SK-N-SH treated with all-trans-retinoic acid at 6 μM for 48 hours (cell line): ENCODE measurements around the gene FHIT.

ENCODE experiments used
- ATAC-seq: fragments of 200-7000 bp; cut with Tn5 transposase; 3 replicates; pipeline ENCODE4 v1.9.1; 2020; ENCODE audit warnings: mild to moderate bottlenecking, moderate library complexity
- ARNTL ChIP-seq: fragments of 450-650 bp; formaldehyde crosslinking; IDR thresholded peaks from 2 replicates; pipeline ENCODE4 v1.5.0; 2020; ENCODE audit warnings: low read depth, mild to moderate bottlenecking, moderate library complexity, borderline replicate concordance
- BACH2 ChIP-seq: fragments of 250-450 bp; sonication (Bioruptor Pico); IDR thresholded peaks from 2 replicates; pipeline ENCODE4 v1.9.0; 2021; ENCODE audit warnings: mild to moderate bottlenecking, borderline replicate concordance
- CREB5 ChIP-seq: fragments of 250-450 bp; sonication (Bioruptor Pico); IDR thresholded peaks from 2 replicates; pipeline ENCODE4 v1.5.1; 2020; ENCODE audit warnings: low read depth, mild to moderate bottlenecking, moderate library complexity
- CSDC2 ChIP-seq: fragments of 250-450 bp; sonication (Bioruptor Pico); IDR thresholded peaks from 2 replicates; pipeline ENCODE4 v1.5.0; 2020; ENCODE audit warnings: mild to moderate bottlenecking, moderate library complexity
- CSRNP3 ChIP-seq: fragments of 250-450 bp; sonication (Bioruptor Pico); IDR thresholded peaks from 2 replicates; pipeline ENCODE4 v1.5.1; 2021; ENCODE audit warnings: mild to moderate bottlenecking, moderate library complexity
- GLIS3 ChIP-seq: fragments of 250-450 bp; sonication (Bioruptor Pico); IDR thresholded peaks from 2 replicates; pipeline ENCODE4 v1.5.0; 2020; ENCODE audit warnings: mild to moderate bottlenecking, moderate library complexity
- ISL1 ChIP-seq: fragments of 250-450 bp; sonication (Bioruptor Pico); IDR thresholded peaks from 2 replicates; pipeline ENCODE4 v2.1.2; 2022; ENCODE audit warnings: mild to moderate bottlenecking, moderate library complexity
- OSR1 ChIP-seq: fragments of 250-450 bp; sonication (Bioruptor Pico); IDR thresholded peaks from 2 replicates; pipeline ENCODE4 v1.8.0; 2022; ENCODE audit warnings: moderate library complexity, mild to moderate bottlenecking, inconsistent platforms
- PATZ1 ChIP-seq: fragments of 250-450 bp; sonication (Bioruptor Pico); IDR thresholded peaks from 2 replicates; pipeline ENCODE4 v1.8.0; 2020; ENCODE audit warnings: mild to moderate bottlenecking, moderate library complexity, borderline replicate concordance
- POU6F1 ChIP-seq: fragments of 250-450 bp; sonication (Bioruptor Pico); IDR thresholded peaks from 2 replicates; pipeline ENCODE4 v1.8.0; 2021; ENCODE audit warnings: low read depth, mild to moderate bottlenecking, moderate library complexity, borderline replicate concordance
- PPARA ChIP-seq: fragments of 250-450 bp; sonication (Bioruptor Pico); IDR thresholded peaks from 2 replicates; pipeline ENCODE4 v1.5.0; 2020; ENCODE audit warnings: mild to moderate bottlenecking, borderline replicate concordance
- RARB ChIP-seq: fragments of 250-450 bp; sonication (Bioruptor Pico); IDR thresholded peaks from 2 replicates; pipeline ENCODE4 v1.8.0; 2021; ENCODE audit warnings: mild to moderate bottlenecking, moderate library complexity
- SNAI2 ChIP-seq: fragments of 250-450 bp; sonication (Bioruptor Pico); IDR thresholded peaks from 2 replicates; pipeline ENCODE4 v1.5.0; 2020; ENCODE audit warnings: mild to moderate bottlenecking, moderate library complexity
- TCF4 ChIP-seq: fragments of 250-450 bp; sonication (Bioruptor Pico); IDR thresholded peaks from 2 replicates; pipeline ENCODE4 v1.8.0; 2021; ENCODE audit warnings: mild to moderate bottlenecking, moderate library complexity, borderline replicate concordance
- TOX ChIP-seq: fragments of 250-450 bp; sonication (Bioruptor Pico); IDR thresholded peaks from 2 replicates; pipeline ENCODE4 v1.8.0; 2021; ENCODE audit warnings: mild to moderate bottlenecking, moderate library complexity, borderline replicate concordance
- TSHZ2 ChIP-seq: fragments of 250-450 bp; sonication (Bioruptor Pico); IDR thresholded peaks from 2 replicates; pipeline ENCODE4 v1.5.0; 2020; ENCODE audit warnings: mild to moderate bottlenecking, moderate library complexity
- ZC3H10 ChIP-seq: fragments of 250-450 bp; sonication (Bioruptor Pico); IDR thresholded peaks from 2 replicates; pipeline ENCODE4 v1.5.1; 2021; ENCODE audit warnings: mild to moderate bottlenecking, moderate library complexity
- ZFP3 ChIP-seq: fragments of 250-450 bp; sonication (Bioruptor Pico); IDR thresholded peaks from 2 replicates; pipeline ENCODE4 v1.5.0; 2020; ENCODE audit warnings: mild to moderate bottlenecking, moderate library complexity
- ZFP30 ChIP-seq: fragments of 450-650 bp; formaldehyde crosslinking; IDR thresholded peaks from 2 replicates; pipeline ENCODE4 v1.5.0; 2022; ENCODE audit warnings: mild to moderate bottlenecking, moderate library complexity
- ZNF565 ChIP-seq: fragments of 450-650 bp; formaldehyde crosslinking; conservative IDR thresholded peaks from 2 replicates; pipeline ENCODE4 v1.5.0; 2020; ENCODE audit warnings: low read depth, mild to moderate bottlenecking, moderate library complexity
- ZNF70 ChIP-seq: fragments of 450-650 bp; formaldehyde crosslinking; IDR thresholded peaks from 2 replicates; pipeline ENCODE4 v1.5.0; 2020; ENCODE audit warnings: mild to moderate bottlenecking, moderate library complexity
- ZNF8 ChIP-seq: fragments of 450-650 bp; formaldehyde crosslinking; IDR thresholded peaks from 2 replicates; pipeline ENCODE4 v1.5.0; 2020; ENCODE audit warnings: mild to moderate bottlenecking, moderate library complexity

The FHIT gene

GRCh38 chr3:61065451-61066011 is 185.7 kb downstream of the FHIT start:
- ATAC-seq, result no peak
- TF ChIP-seq TSHZ2 (CRISPR knock-in tag) (no peak), ISL1 (CRISPR knock-in tag) (no peak), BACH2 (CRISPR knock-in tag) (no peak), PPARA (CRISPR knock-in tag) (no peak), ZFP3 (CRISPR knock-in tag) (no peak), ARNTL (CRISPR knock-in tag) (no peak), ZNF565 (CRISPR knock-in tag) (no peak), PATZ1 (no peak), GLIS3 (no peak), CSDC2 (CRISPR knock-in tag) (no peak), TCF4 (no peak), TOX (no peak), OSR1 (CRISPR knock-in tag) (no peak), ZC3H10 (no peak), ZFP30 (CRISPR knock-in tag) (no peak), CSRNP3 (CRISPR knock-in tag) (no peak), POU6F1 (no peak)
- TF ChIP-seq, all 23 proteins: peak for 0

- no peak for ATAC-seq
- no peak for TF ChIP-seq CSRNP3 (CRISPR knock-in tag)
- no peak for TF ChIP-seq CREB5 (CRISPR knock-in tag)
- TF ChIP-seq, all 23 proteins: peak for 0
Measured at GRCh38 chr3:61061092-61061723, 190.0 kb downstream of the FHIT start.

GRCh38 chr3:61060411-61060861 is 190.8 kb downstream of the FHIT start:
- no peak for ATAC-seq
- no peak for TF ChIP-seq POU6F1
- TF ChIP-seq ZFP3 (CRISPR knock-in tag), result no peak
- TF ChIP-seq RARB, result no peak
- TF ChIP-seq ZFP30 (CRISPR knock-in tag), result no peak
- no peak for TF ChIP-seq CSRNP3 (CRISPR knock-in tag)
- no peak for TF ChIP-seq ISL1 (CRISPR knock-in tag)
- TF ChIP-seq ZNF70, result no peak
- TF ChIP-seq ARNTL (CRISPR knock-in tag), result no peak
- no peak for TF ChIP-seq PPARA (CRISPR knock-in tag)
- TF ChIP-seq CSDC2 (CRISPR knock-in tag), result no peak
- TF ChIP-seq TCF4, result no peak
- TF ChIP-seq ZNF8 (CRISPR knock-in tag), result no peak
- TF ChIP-seq TOX, result no peak
- no peak for TF ChIP-seq GLIS3
- TF ChIP-seq BACH2 (CRISPR knock-in tag), result no peak
- no peak for TF ChIP-seq ZC3H10
- no peak for TF ChIP-seq SNAI2 (CRISPR knock-in tag)
